BJ (cell line): ENCODE results near the gene AUH. TPM values are rescaled to one million over a fixed set of nuclear protein-coding genes. Genes with fewer than 3 reads are reported as not detected.

Experiments
- CTCF ChIA-PET: fragments of 350-600 bp; formaldehyde crosslinking; extraction: SDS; loops from one replicate; lab custom pipeline; 2021; ENCODE audit warnings: antibody characterized with exemption, inconsistent platforms; lab: Yijun Ruan, JAX
- POLR2A ChIA-PET: fragments of 300-600 bp; sonication (Branson Sonifier 250); formaldehyde crosslinking; extraction: SDS; loops from one replicate; lab custom pipeline; 2021; ENCODE audit warnings: antibody characterized with exemption; lab: Charles Lee
- DNase-seq: peaks from one replicate; pipeline ENCODE4 v3.0.0-alpha.2; 2011; ENCODE audit warnings: low read depth
- H3K27me3 ChIP-seq: 2 replicates; pipeline ENCODE4 v1.6.0; 2011; ENCODE audit warnings: low read length; ENCODE audit not compliant: control insufficient read depth, insufficient read depth
- H3K36me3 ChIP-seq: 2 replicates; pipeline ENCODE4 v1.5.1; 2011; ENCODE audit warnings: low read length; ENCODE audit not compliant: control insufficient read depth, insufficient read depth
- H3K4me3 ChIP-seq: 2 replicates; pipeline ENCODE4 v1.5.1; 2011; ENCODE audit warnings: low read depth, mild to moderate bottlenecking, control low read depth, low read length
- CTCF ChIP-seq: IDR thresholded peaks from 2 replicates; pipeline ENCODE4 v1.5.1; 2011; ENCODE audit warnings: low read depth, mild to moderate bottlenecking, control low read depth, inconsistent platforms, low read length, moderate library complexity; ENCODE audit not compliant: insufficient read depth
- polyA plus RNA-seq: library from polyadenylated mRNA; depleted of rRNA; stranded (reverse); fragments of >200 nt; gene quantifications from 2 replicates; pipeline ENCODE4 v1.2.3, GENCODE V29; 2011

The AUH gene
- polyA plus RNA-seq, 1 experiment: 4.1 TPM

GRCh38 chr9:91332546-91333231 is 29.0 kb downstream of the AUH start:
- Histone ChIP-seq H3K36me3 (peaks cover under 1% of the 10 kb centered on the region; the same call in 1 of the 2 replicates), H3K4me3 (no peak overlapping the region), H3K27me3 (no peaks in the 10 kb centered on the region)
- DNase-seq: no peak
- ChIA-PET CTCF (no interaction called here), POLR2A (no interaction called here)
- no peak for TF ChIP-seq CTCF

GRCh38 chr9:91331849-91332248 is 29.9 kb downstream of the AUH start:
- Histone ChIP-seq H3K36me3 (peaks cover 2% of the 10 kb centered on the region), H3K4me3 (no peak overlapping the region), H3K27me3 (no peaks in the 10 kb centered on the region)
- TF ChIP-seq CTCF: no peak
- POLR2A ChIA-PET: no interaction called here
- no peak for DNase-seq
- CTCF ChIA-PET: no interaction called here

GRCh38 chr9:91328186-91328585 is 33.5 kb downstream of the AUH start:
- Histone ChIP-seq H3K36me3 (peaks cover 2% of the 10 kb centered on the region), H3K27me3 (no peaks in the 10 kb centered on the region), H3K4me3 (no peak overlapping the region)
- ChIA-PET POLR2A (no interaction called here), CTCF (no interaction called here)
- no peak for DNase-seq
- no peak for TF ChIP-seq CTCF

GRCh38 chr9:91321691-91322090 is 40.0 kb downstream of the AUH start:
- H3K36me3 ChIP-seq: peaks cover 2% of the 10 kb centered on the region
- POLR2A ChIA-PET: no interaction called here
- no peak overlapping the region for H3K4me3 ChIP-seq
- DNase-seq: no peak
- H3K27me3 ChIP-seq: no peaks in the 10 kb centered on the region
- CTCF ChIA-PET: interaction anchor here (1.7 kb wide), 1 partner anchor 26 kb away, joined by 4 read pairs; no protein-coding TSS in a partner anchor
- no peak for TF ChIP-seq CTCF

- no peak for TF ChIP-seq CTCF
- DNase-seq: no peak
Measured at GRCh38 chr9:91320299-91320698, 41.4 kb downstream of the AUH start.

More at GRCh38 chr9:91320299-91320698, 41.4 kb downstream of the AUH start:
- CTCF ChIA-PET: no interaction called here
- no peak overlapping the region for H3K4me3 ChIP-seq
- POLR2A ChIA-PET: no interaction called here
- peaks cover 3% of the 10 kb centered on the region for H3K36me3 ChIP-seq
- no peaks in the 10 kb centered on the region for H3K27me3 ChIP-seq
